Left ventricle myocardium inferior (tissue), 1 donor: ENCODE results near the gene BRPF1. TPM values are rescaled to one million over a fixed set of nuclear protein-coding genes. Genes with fewer than 3 reads are reported as not detected.

Source experiments
- DNase-seq: peaks from one replicate; pipeline ENCODE4 v3.0.0-alpha.2; 2020
- H3K27ac ChIP-seq: fragments of 200-600 bp; replicated peaks from 2 replicates; pipeline ENCODE4 v1.8.0; 2021
- H3K27me3 ChIP-seq: fragments of 200-600 bp; 2 replicates; pipeline ENCODE4 v1.8.0; 2021; ENCODE audit warnings: low read depth
- H3K36me3 ChIP-seq: fragments of 200-600 bp; 2 replicates; pipeline ENCODE4 v1.8.0; 2021
- H3K4me1 ChIP-seq: fragments of 200-600 bp; 2 replicates; pipeline ENCODE4 v1.8.0; 2021
- H3K4me3 ChIP-seq: fragments of 200-600 bp; 2 replicates; pipeline ENCODE4 v1.8.0; 2021; ENCODE audit warnings: mild to moderate bottlenecking, moderate library complexity
- H3K9me3 ChIP-seq: fragments of 200-600 bp; replicated peaks from 2 replicates; pipeline ENCODE4 v1.8.0; 2021
- intact Hi-C: fragments of 100-400 bp; cut with micrococcal nuclease; formaldehyde crosslinking; loops from one replicate; pipeline ENCODE4 v1.11.0; 2022
- total RNA-seq: library from RNA; stranded (reverse); fragmentation: NEBNext Ultra II Directional; extraction: Animal tissue kit (Norgen Biotek cat#: 25700); gene quantifications from one replicate; pipeline ENCODE4 v1.2.1, GENCODE V29; 2021
- TF ChIP-seq, protein P1 (sequence below): fragments of 200-600 bp; IDR thresholded peaks from 2 replicates; pipeline ENCODE4 v1.8.0; 2021; ENCODE audit warnings: antibody characterized with exemption, mild to moderate bottlenecking, borderline replicate concordance
- donor health status: DM: no; HTN: yes; CAD: no; lungs with severe emphysema.

Gene BRPF1
- total RNA-seq, 1 donor from 2014 or later = 9.4 TPM

DNA sequence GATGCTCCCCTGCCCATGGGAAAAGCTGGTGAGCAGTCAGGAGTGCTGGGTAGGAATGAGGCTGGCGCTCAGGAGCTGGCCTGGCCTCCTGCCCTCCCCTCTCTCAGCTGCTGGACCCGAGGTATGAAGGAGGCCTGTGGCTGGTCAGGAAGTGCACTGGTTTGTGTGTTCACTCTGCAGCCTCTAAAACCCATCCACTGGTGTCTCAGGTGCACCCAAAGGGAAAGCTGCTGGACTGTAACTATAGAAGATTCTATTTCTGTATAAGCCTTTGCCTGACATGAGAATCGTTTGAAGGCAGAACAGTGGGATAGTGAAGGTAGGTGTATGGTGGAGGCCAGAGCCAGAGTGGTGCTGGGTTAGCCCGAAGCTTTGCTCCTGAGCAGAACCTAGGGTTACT is 33.6 kb upstream of the BRPF1 start:
- Histone ChIP-seq H3K4me3 (no peak overlapping the region), H3K4me1 (peaks cover 18% of the 10 kb centered on the region), H3K27ac (no peak overlapping the region), H3K27me3 (no peaks in the 10 kb centered on the region), H3K36me3 (peaks cover 81% of the 10 kb centered on the region), H3K9me3 (no peaks in the 10 kb centered on the region)
- DNase-seq = no peak
- intact Hi-C loops = no loop called here
- TF ChIP-seq, protein P1, sequence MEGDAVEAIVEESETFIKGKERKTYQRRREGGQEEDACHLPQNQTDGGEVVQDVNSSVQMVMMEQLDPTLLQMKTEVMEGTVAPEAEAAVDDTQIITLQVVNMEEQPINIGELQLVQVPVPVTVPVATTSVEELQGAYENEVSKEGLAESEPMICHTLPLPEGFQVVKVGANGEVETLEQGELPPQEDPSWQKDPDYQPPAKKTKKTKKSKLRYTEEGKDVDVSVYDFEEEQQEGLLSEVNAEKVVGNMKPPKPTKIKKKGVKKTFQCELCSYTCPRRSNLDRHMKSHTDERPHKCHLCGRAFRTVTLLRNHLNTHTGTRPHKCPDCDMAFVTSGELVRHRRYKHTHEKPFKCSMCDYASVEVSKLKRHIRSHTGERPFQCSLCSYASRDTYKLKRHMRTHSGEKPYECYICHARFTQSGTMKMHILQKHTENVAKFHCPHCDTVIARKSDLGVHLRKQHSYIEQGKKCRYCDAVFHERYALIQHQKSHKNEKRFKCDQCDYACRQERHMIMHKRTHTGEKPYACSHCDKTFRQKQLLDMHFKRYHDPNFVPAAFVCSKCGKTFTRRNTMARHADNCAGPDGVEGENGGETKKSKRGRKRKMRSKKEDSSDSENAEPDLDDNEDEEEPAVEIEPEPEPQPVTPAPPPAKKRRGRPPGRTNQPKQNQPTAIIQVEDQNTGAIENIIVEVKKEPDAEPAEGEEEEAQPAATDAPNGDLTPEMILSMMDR = no peak

DNA sequence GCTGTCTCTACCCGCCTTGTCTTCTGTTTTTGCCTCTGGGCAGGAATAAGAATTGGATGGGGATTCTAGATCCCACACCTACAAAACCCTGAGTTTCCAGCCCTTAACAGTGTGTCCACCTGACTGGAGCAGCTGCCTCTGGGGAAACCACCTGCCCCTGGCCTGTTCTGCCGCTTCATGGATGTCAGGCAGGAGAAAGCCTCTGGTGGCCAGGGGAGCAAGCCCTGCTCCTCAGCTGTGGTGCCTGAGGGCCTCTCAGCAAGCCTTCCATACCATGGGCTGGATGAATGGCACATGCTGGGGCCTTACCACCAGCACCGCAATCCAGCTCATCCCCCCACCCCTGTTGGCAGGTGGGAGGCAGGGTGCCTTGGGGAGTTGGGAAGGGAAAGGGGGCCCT is 33.2 kb upstream of the BRPF1 start:
- intact Hi-C loops = no loop called here
- Histone ChIP-seq H3K9me3 (no peaks in the 10 kb centered on the region), H3K4me3 (no peak overlapping the region), H3K4me1 (peaks cover 18% of the 10 kb centered on the region), H3K36me3 (peaks cover 81% of the 10 kb centered on the region), H3K27me3 (no peaks in the 10 kb centered on the region), H3K27ac (no peak overlapping the region)
- no peak for DNase-seq
- TF ChIP-seq, protein P1 = no peak

DNA sequence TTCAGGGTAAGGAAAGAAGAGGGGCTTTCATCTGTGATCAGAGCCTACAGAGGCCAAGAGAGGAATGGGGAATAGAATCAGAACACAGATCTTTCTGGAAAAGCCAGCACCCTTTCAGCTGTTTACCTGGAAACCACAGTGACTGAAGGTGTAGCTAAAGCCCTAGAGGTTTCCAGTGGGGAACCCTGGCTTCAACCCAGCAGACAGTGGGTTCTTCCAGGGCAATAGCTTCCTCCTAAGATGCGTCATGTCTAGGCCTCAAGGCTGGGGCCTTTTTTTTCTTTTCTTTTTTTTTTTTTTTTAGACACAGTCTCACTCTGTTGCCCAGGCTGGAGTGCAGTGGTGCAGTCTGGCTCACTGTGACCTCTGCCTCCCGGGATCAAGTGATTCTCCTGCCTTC is 31.0 kb upstream of the BRPF1 start:
- Histone ChIP-seq H3K27ac (no peak overlapping the region), H3K4me3 (no peak overlapping the region), H3K9me3 (no peaks in the 10 kb centered on the region), H3K27me3 (peaks cover 22% of the 10 kb centered on the region), H3K36me3 (peaks cover 61% of the 10 kb centered on the region), H3K4me1 (peaks cover 32% of the 10 kb centered on the region)
- TF ChIP-seq, protein P1 = no peak
- DNase-seq = no peak
- intact Hi-C loops = no loop called here

DNA sequence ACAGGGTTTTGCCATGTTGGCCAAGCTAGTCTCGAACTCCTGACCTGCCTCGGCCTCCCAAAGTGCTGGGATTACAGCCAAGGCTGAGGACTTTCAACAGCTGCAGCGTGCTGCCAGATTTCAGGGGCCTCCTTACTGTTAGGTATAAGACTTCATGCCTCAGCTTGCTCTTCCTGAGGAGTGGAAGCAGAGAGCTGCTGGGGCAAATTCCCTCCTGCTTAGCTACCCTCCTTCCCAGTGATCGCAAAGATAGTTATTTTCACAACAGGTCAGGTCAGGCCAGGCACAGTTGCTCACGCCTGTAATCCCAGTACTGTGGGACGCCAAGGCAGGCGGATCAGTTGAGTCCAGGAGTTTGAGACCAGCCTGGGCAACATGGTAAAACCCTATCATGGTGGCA is 30.5 kb upstream of the BRPF1 start:
- no peak overlapping the region for H3K4me3 ChIP-seq
- H3K9me3 ChIP-seq = no peaks in the 10 kb centered on the region
- no peak for DNase-seq
- peaks cover 27% of the 10 kb centered on the region for H3K4me1 ChIP-seq
- H3K36me3 ChIP-seq = peaks cover 61% of the 10 kb centered on the region
- peaks cover 26% of the 10 kb centered on the region for H3K27me3 ChIP-seq
- intact Hi-C loops = no loop called here
- no peak overlapping the region for H3K27ac ChIP-seq
- TF ChIP-seq, protein P1 = no peak

DNA sequence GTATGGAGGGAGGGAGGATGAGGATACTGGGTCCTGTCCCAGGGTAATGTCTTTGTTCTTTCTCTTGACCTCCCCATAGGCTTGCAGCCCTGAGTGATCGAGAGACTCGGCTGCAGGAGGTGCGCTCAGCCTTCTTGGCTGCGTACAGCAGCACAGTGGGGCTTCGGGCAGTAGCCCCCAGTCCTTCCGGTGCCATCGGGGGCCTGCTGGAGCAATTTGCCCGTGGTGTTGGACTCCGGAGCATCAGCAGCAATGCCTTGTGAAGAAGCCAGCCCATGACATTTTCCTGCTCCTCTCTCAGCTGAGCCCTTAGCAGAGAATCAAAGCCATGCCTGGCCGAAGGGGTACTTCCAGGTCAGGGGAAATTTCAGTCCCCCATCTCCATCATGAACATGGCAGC is 29.8 kb upstream of the BRPF1 start:
- TF ChIP-seq, protein P1 = no peak
- peaks cover 61% of the 10 kb centered on the region for H3K36me3 ChIP-seq
- H3K27me3 ChIP-seq = peaks cover 26% of the 10 kb centered on the region
- intact Hi-C loops = no loop called here
- peaks cover 20% of the 10 kb centered on the region for H3K4me1 ChIP-seq
- H3K4me3 ChIP-seq = no peak overlapping the region
- no peak for DNase-seq
- no peak overlapping the region for H3K27ac ChIP-seq
- H3K9me3 ChIP-seq = no peaks in the 10 kb centered on the region

DNA sequence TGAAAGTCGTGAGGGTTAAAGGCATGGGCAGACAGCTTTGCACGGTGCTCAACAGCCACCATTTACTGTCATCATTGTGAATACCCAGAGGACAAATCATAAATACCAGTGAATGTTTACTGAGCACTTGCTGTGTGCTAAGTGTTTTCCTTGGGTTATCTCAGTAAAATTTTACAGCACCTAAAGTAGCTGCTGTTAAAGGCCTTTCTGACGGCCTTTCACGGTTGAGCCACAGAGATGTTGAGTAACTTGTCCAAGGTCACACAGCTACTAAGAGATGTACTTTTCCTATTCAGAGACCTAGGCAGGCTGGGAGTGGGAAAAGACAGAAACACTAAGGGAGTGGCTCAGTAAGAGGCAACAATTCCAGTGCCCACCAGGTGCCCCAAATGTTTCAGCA is 28.3 kb upstream of the BRPF1 start:
- Histone ChIP-seq H3K36me3 (peaks cover 47% of the 10 kb centered on the region), H3K27me3 (peaks cover 26% of the 10 kb centered on the region), H3K27ac (no peak overlapping the region), H3K9me3 (no peaks in the 10 kb centered on the region), H3K4me1 (peaks cover 16% of the 10 kb centered on the region), H3K4me3 (no peak overlapping the region)
- intact Hi-C loops = no loop called here
- TF ChIP-seq, protein P1 = no peak
- DNase-seq = no peak
